Heart left ventricle (tissue), 13 donors: ENCODE data around the gene MCM5.

ENCODE experiments used
- CTCF ChIP-seq, 12 donors: fragments of 200-600 bp; sonication (generic) in 4 of 12; IDR thresholded peaks; one replicate each; pipeline versions ENCODE4 v1.5.0 to v1.8.0; 2018 to 2022; ENCODE audit warnings: antibody characterized with exemption in 12 of 12, mild to moderate bottlenecking in 5 of 12
- POLR2A ChIP-seq, 2 donors: fragments of 450-650 bp; IDR thresholded peaks; one replicate each; pipeline ENCODE4 v1.6.1; 2017; ENCODE audit warnings: antibody characterized with exemption in 2 of 2, mild to moderate bottlenecking in 2 of 2, moderate library complexity in 2 of 2
- donor health status: ischemic (EF 13 %, LVEDD 7.1; RV severe dilation, severe dysfunction).
- donor health status: DM: no; HTN: yes; CAD: no.
- donor health status: DM: no; HTN: no; CAD: no.
- donor health status: ischemic (EF 25% LVEDD 6.9; RV normal size, moderate dysfunction).
- donor health status: ischemic (EF 25% LVEDD 5.7; RV mildly dilated, moderate dysfunction).
- donor health status: ischemic (EF 35%, LVEDD 5.7; RV mildly dilated, moderate dysfunction).
- donor health status: nonischemic (EF 11% LVEDD 7.7; RV severe dilation, severe dysfunction).
- donor health status: DM: yes; HTN: yes; CAD: no.
- donor health status: PGD.
- donor health status: ischemic (EF 29% LVEDD 5.4; RV normal size, mild dysfunction).
- donor health status: nonischemic (EF 23%, LVEDD 6.1; RV moderate dilation, normal function).

GRCh38 chr22:35397095-35397904, 2.6 kb upstream of the MCM5 start:
- no peak for TF ChIP-seq CTCF (IDR thresholded peaks at IDR 0.05)
- no peak for TF ChIP-seq POLR2A (IDR thresholded peaks at IDR 0.05)
